Right ventricle myocardium inferior (tissue), 1 donor: ENCODE results near the gene RCAN2. TPM values are rescaled to one million over a fixed set of nuclear protein-coding genes. Genes with fewer than 3 reads are reported as not detected.

ENCODE experiments used
- ATAC-seq: fragments of 200-7000 bp; cut with Tn5 transposase; one replicate; pipeline ENCODE4 v1.9.1; 2020; ENCODE audit warnings: mild to moderate bottlenecking, moderate library complexity
- DNase-seq: peaks from one replicate; pipeline ENCODE4 v3.0.0; 2021; ENCODE audit errors: missing footprints
- intact Hi-C: fragments of 100-400 bp; cut with DNase I; formaldehyde crosslinking; loops from one replicate; pipeline ENCODE4 v1.11.0; 2022
- total RNA-seq: library from RNA; stranded (reverse); fragmentation: NEBNext Ultra II Directional; extraction: Animal tissue kit (Norgen Biotek cat#: 25700); gene quantifications from one replicate; pipeline ENCODE4 v1.2.1, GENCODE V29; 2021
- donor health status: DM: no; HTN: yes; CAD: no; lungs with severe emphysema.

The RCAN2 gene
- total RNA-seq, 1 donor from 2014 or later: 273 TPM

GRCh38 chr6:46251583-46252339 lies 239.5 kb downstream of the RCAN2 start:
- DNase-seq: no peak
- ATAC-seq: peak; percentile 40
- intact Hi-C loops: no loop called here

- DNase-seq (no peak), ATAC-seq (no peak)
- intact Hi-C loops: no loop called here
These were observed 243.1 kb downstream of the RCAN2 start for GRCh38 chr6:46248143-46248542.

- ATAC-seq (no peak), DNase-seq (peak; percentile 20)
- intact Hi-C loops: no loop called here
These were observed 244.5 kb downstream of the RCAN2 start for GRCh38 chr6:46246727-46247126.

- no peak for DNase-seq
- intact Hi-C loops: no loop called here
- ATAC-seq: no peak
These were observed 245.2 kb downstream of the RCAN2 start for GRCh38 chr6:46246081-46246480.

GRCh38 chr6:46244670-46245069 lies 246.6 kb downstream of the RCAN2 start:
- DNase-seq (no peak), ATAC-seq (peak; percentile 54)
- intact Hi-C loops: no loop called here

GRCh38 chr6:46243754-46244153 lies 247.5 kb downstream of the RCAN2 start:
- ATAC-seq (peak; percentile 83), DNase-seq (no peak)
- intact Hi-C loops: no loop called here

GRCh38 chr6:46242921-46243320 lies 248.3 kb downstream of the RCAN2 start:
- no peak for ATAC-seq
- intact Hi-C loops: no loop called here
- DNase-seq: no peak

GRCh38 chr6:46240866-46241565 lies 250.2 kb downstream of the RCAN2 start:
- no peak for DNase-seq
- intact Hi-C loops: no loop called here
- ATAC-seq: no peak

- ATAC-seq (no peak), DNase-seq (no peak)
- intact Hi-C loops: loop anchor here (5.0 kb wide), 1 partner anchor 56 kb away; no protein-coding TSS in a partner anchor
These were observed 254.5 kb downstream of the RCAN2 start for GRCh38 chr6:46236752-46237151.

- no peak for DNase-seq
- ATAC-seq: no peak
- intact Hi-C loops: loop anchor here (5.0 kb wide), 1 partner anchor 57 kb away; no protein-coding TSS in a partner anchor
These were observed 256.0 kb downstream of the RCAN2 start for GRCh38 chr6:46235242-46235641.

GRCh38 chr6:46234700-46235099 lies 256.5 kb downstream of the RCAN2 start:
- DNase-seq (no peak), ATAC-seq (peak; percentile 45)
- intact Hi-C loops: loop anchor here (5.0 kb wide), 1 partner anchor 58 kb away; no protein-coding TSS in a partner anchor

- intact Hi-C loops: no loop called here
- ATAC-seq (peak; percentile 87), DNase-seq (peak; percentile 76)
These were observed 257.1 kb downstream of the RCAN2 start for GRCh38 chr6:46234156-46234556.

GRCh38 chr6:46233129-46233528 lies 258.1 kb downstream of the RCAN2 start:
- intact Hi-C loops: no loop called here
- no peak for ATAC-seq
- DNase-seq: no peak

GRCh38 chr6:46222286-46222685 lies 269.0 kb downstream of the RCAN2 start:
- no peak for ATAC-seq
- intact Hi-C loops: loop anchor here (5.0 kb wide), 1 partner anchor 405 kb away; no protein-coding TSS in a partner anchor
- no peak for DNase-seq

- intact Hi-C loops: loop anchor here (1.0 to 5.0 kb wide), 2 partner anchors 189 to 406 kb away; no protein-coding TSS in a partner anchor
- ATAC-seq: peak; percentile 49
- DNase-seq: no peak
These were observed 269.9 kb downstream of the RCAN2 start for GRCh38 chr6:46221222-46221793.

- no peak for DNase-seq
- intact Hi-C loops: loop anchor here (1.0 to 5.0 kb wide), 2 partner anchors 190 to 407 kb away; no protein-coding TSS in a partner anchor
- no peak for ATAC-seq
These were observed 270.7 kb downstream of the RCAN2 start for GRCh38 chr6:46220352-46221221.

GRCh38 chr6:46219661-46220060 lies 271.6 kb downstream of the RCAN2 start:
- DNase-seq: no peak
- ATAC-seq: no peak
- intact Hi-C loops: loop anchor here (5.0 kb wide), 2 partner anchors 127 to 408 kb away; no protein-coding TSS in a partner anchor

- ATAC-seq: no peak
- no peak for DNase-seq
- intact Hi-C loops: loop anchor here (5.0 kb wide), 1 partner anchor 126 kb away; no protein-coding TSS in a partner anchor
These were observed 272.8 kb downstream of the RCAN2 start for GRCh38 chr6:46218457-46218856.
